Neural progenitor cell (in vitro differentiated cells): Measurements from ENCODE around the gene FAAP100.

Experiments
- CTCF ChIP-seq: fragments of 200-600 bp; sonication (generic); IDR thresholded peaks from 2 replicates; pipeline ENCODE4 v1.5.1; 2017; ENCODE audit warnings: antibody characterized with exemption, mild to moderate bottlenecking
- EZH2 ChIP-seq: fragments of 200-600 bp; sonication (generic); IDR thresholded peaks from 2 replicates; pipeline ENCODE4 v1.6.1; 2017; ENCODE audit warnings: antibody characterized with exemption, mild to moderate bottlenecking, moderate library complexity
- EZH2phosphoT487 ChIP-seq: fragments of 200-600 bp; sonication (generic); IDR thresholded peaks from 2 replicates; pipeline ENCODE4 v1.6.1; 2017; ENCODE audit warnings: antibody characterized with exemption

- TF ChIP-seq CTCF (no peak), EZH2 (no peak), EZH2phosphoT487 (no peak)
These were observed 26.5 kb upstream of the FAAP100 start for GRCh38 chr17:81578561-81579225.
